Measurements from ENCODE around the gene HLA-DOB.

The HLA-DOB gene

GRCh38 chr6:32816746-32817204 is at the start of gene HLA-DOB:
TSS of gene HLA-DOB (minus strand) at chr6:32817002. CDS start at chr6:32816951, 51 bp downstream.
- no peak for DNase-seq (ENCODE audit: low read depth in 2 of 2)

GRCh38 chr6:32865724-32866443 is 49.1 kb upstream of the HLA-DOB start:
- DNase-seq (ENCODE audit: low read depth in 2 of 2) = no peak

- DNase-seq (ENCODE audit: low read depth in 2 of 2) = no peak
Measured at GRCh38 chr6:32862725-32863124, 45.9 kb upstream of the HLA-DOB start.

GRCh38 chr6:32860674-32861073 is 43.9 kb upstream of the HLA-DOB start:
- no peak for DNase-seq (ENCODE audit: low read depth in 2 of 2)

- no peak for DNase-seq (ENCODE audit: low read depth in 2 of 2)
Measured at GRCh38 chr6:32858194-32858593, 41.4 kb upstream of the HLA-DOB start.

GRCh38 chr6:32857156-32857891 is 40.5 kb upstream of the HLA-DOB start:
- no peak for DNase-seq (ENCODE audit: low read depth in 2 of 2)

- no peak for DNase-seq (ENCODE audit: low read depth in 2 of 2)
Measured at GRCh38 chr6:32855467-32856174, 38.8 kb upstream of the HLA-DOB start.

- DNase-seq (ENCODE audit: low read depth in 2 of 2) = no peak
Measured at GRCh38 chr6:32854376-32855178, 37.8 kb upstream of the HLA-DOB start.

- peak; percentile 93 to 94 for DNase-seq (ENCODE audit: low read depth in 2 of 2)
Measured at GRCh38 chr6:32853541-32854375, 37.0 kb upstream of the HLA-DOB start, which contains the start of the genes PSMB9 and TAP1. TSS of gene PSMB9 (plus strand) at chr6:32854192. CDS start at chr6:32854230, 38 bp downstream. TSS of gene TAP1 (minus strand) at chr6:32853704. CDS start at chr6:32853636, 68 bp downstream.

- no peak for DNase-seq (ENCODE audit: low read depth in 2 of 2)
Measured at GRCh38 chr6:32852844-32853540, 36.2 kb upstream of the HLA-DOB start.

- no peak for DNase-seq (ENCODE audit: low read depth in 2 of 2)
Measured at GRCh38 chr6:32852018-32852843, 35.4 kb upstream of the HLA-DOB start.

GRCh38 chr6:32851025-32851424 is 34.2 kb upstream of the HLA-DOB start:
- no peak for DNase-seq (ENCODE audit: low read depth in 2 of 2)

- DNase-seq (ENCODE audit: low read depth in 2 of 2) = no peak
Measured at GRCh38 chr6:32849126-32849525, 32.3 kb upstream of the HLA-DOB start.

- no peak for DNase-seq (ENCODE audit: low read depth in 2 of 2)
Measured at GRCh38 chr6:32847795-32848194, 31.0 kb upstream of the HLA-DOB start.

- DNase-seq (ENCODE audit: low read depth in 2 of 2) = no peak
Measured at GRCh38 chr6:32847004-32847403, 30.2 kb upstream of the HLA-DOB start.

- no peak for DNase-seq (ENCODE audit: low read depth in 2 of 2)
Measured at GRCh38 chr6:32845384-32845884, 28.6 kb upstream of the HLA-DOB start.

- DNase-seq (ENCODE audit: low read depth in 2 of 2) = no peak
Measured at GRCh38 chr6:32844839-32845383, 28.1 kb upstream of the HLA-DOB start.
